ENCODE measurements around the gene RBM19.

The RBM19 gene

GRCh38 chr12:113888435-113888834 lies 77.7 kb downstream of the RBM19 start:
- TF ChIP-seq CTCF (IDR thresholded peaks at IDR 0.05) = no peak
- peaks cover 4% of the 10 kb centered on the region for H3K36me3 ChIP-seq
- no peaks in the 10 kb centered on the region for H3K27me3 ChIP-seq
- no peaks in the 10 kb centered on the region for H3K9me3 ChIP-seq
- no peak overlapping the region for H3K4me3 ChIP-seq (ENCODE audit: low read depth in 1 of 2, low read length in 1 of 2)
- no peak overlapping the region for H3K27ac ChIP-seq
- no peaks in the 10 kb centered on the region for H3K4me1 ChIP-seq (ENCODE audit: control insufficient read depth in 1 of 2, insufficient read depth in 1 of 2, low read depth in 1 of 2, low read length in 1 of 2)

- no peaks in the 10 kb centered on the region for H3K9me3 ChIP-seq
- no peak for TF ChIP-seq CTCF (IDR thresholded peaks at IDR 0.05)
- no peaks in the 10 kb centered on the region for H3K27me3 ChIP-seq
- H3K4me1 ChIP-seq (ENCODE audit: control insufficient read depth in 1 of 2, insufficient read depth in 1 of 2, low read depth in 1 of 2, low read length in 1 of 2) = no peaks in the 10 kb centered on the region
- peaks cover 4% of the 10 kb centered on the region for H3K36me3 ChIP-seq
- H3K27ac ChIP-seq = no peak overlapping the region
- no peak overlapping the region for H3K4me3 ChIP-seq (ENCODE audit: low read depth in 1 of 2, low read length in 1 of 2)
Observed at GRCh38 chr12:113887906-113888305, 78.2 kb downstream of the RBM19 start.

GRCh38 chr12:113886721-113887120 lies 79.4 kb downstream of the RBM19 start:
- H3K27me3 ChIP-seq = no peaks in the 10 kb centered on the region
- peaks cover 4% of the 10 kb centered on the region for H3K36me3 ChIP-seq
- no peaks in the 10 kb centered on the region for H3K9me3 ChIP-seq
- no peak overlapping the region for H3K4me3 ChIP-seq (ENCODE audit: low read depth in 1 of 2, low read length in 1 of 2)
- H3K27ac ChIP-seq = no peak overlapping the region
- no peaks in the 10 kb centered on the region for H3K4me1 ChIP-seq (ENCODE audit: control insufficient read depth in 1 of 2, insufficient read depth in 1 of 2, low read depth in 1 of 2, low read length in 1 of 2)
- no peak for TF ChIP-seq CTCF (IDR thresholded peaks at IDR 0.05)

- H3K36me3 ChIP-seq = peaks cover 4% of the 10 kb centered on the region
- TF ChIP-seq CTCF (IDR thresholded peaks at IDR 0.05) = no peak
Observed at GRCh38 chr12:113884392-113884791, 81.7 kb downstream of the RBM19 start.

GRCh38 chr12:113882690-113883089 lies 83.4 kb downstream of the RBM19 start:
- H3K9me3 ChIP-seq = no peaks in the 10 kb centered on the region
- no peaks in the 10 kb centered on the region for H3K36me3 ChIP-seq
- H3K4me1 ChIP-seq (ENCODE audit: control insufficient read depth in 1 of 2, insufficient read depth in 1 of 2, low read depth in 1 of 2, low read length in 1 of 2) = no peaks in the 10 kb centered on the region
- no peak for TF ChIP-seq CTCF (IDR thresholded peaks at IDR 0.05)
- no peaks in the 10 kb centered on the region for H3K27me3 ChIP-seq
- H3K4me3 ChIP-seq (ENCODE audit: low read depth in 1 of 2, low read length in 1 of 2) = no peak overlapping the region
- H3K27ac ChIP-seq = no peak overlapping the region

More at GRCh38 chr12:113884392-113884791, 81.7 kb downstream of the RBM19 start:
- Histone ChIP-seq H3K9me3 (no peaks in the 10 kb centered on the region), H3K4me3 (ENCODE audit: low read depth in 1 of 2, low read length in 1 of 2) (no peak overlapping the region), H3K4me1 (ENCODE audit: control insufficient read depth in 1 of 2, insufficient read depth in 1 of 2, low read depth in 1 of 2, low read length in 1 of 2) (no peaks in the 10 kb centered on the region), H3K27me3 (no peaks in the 10 kb centered on the region), H3K27ac (no peak overlapping the region)

Measured in neutrophil (primary cell).